ENCODE measurements around the gene PRKAG2. TPM values are rescaled to one million over a fixed set of nuclear protein-coding genes. Genes with fewer than 3 reads are reported as not detected.

Gene PRKAG2
- total RNA-seq, 2 donors from 2014 or later, result 21.6 to 31.7 TPM

- Mint-ChIP-seq H3K36me3 (ENCODE audit: low read depth) (no peaks in the 10 kb centered on the region), H3K27me3 (peaks cover 18% of the 10 kb centered on the region), H3K27ac (no peak overlapping the region), H3K4me1 (no peaks in the 10 kb centered on the region), H3K9me3 (no peaks in the 10 kb centered on the region), H3K4me3 (no peak overlapping the region)
- no peak for ATAC-seq (replicated peaks)
These were observed 28.9 kb upstream of the PRKAG2 start for GRCh38 chr7:151905766-151906165.

- no peak for ATAC-seq (replicated peaks)
- H3K9me3 Mint-ChIP-seq, result no peaks in the 10 kb centered on the region
- H3K4me3 Mint-ChIP-seq, result no peak overlapping the region
- no peak overlapping the region for H3K27ac Mint-ChIP-seq
- H3K4me1 Mint-ChIP-seq, result no peaks in the 10 kb centered on the region
- no peaks in the 10 kb centered on the region for H3K36me3 Mint-ChIP-seq (ENCODE audit: low read depth)
- peaks cover 21% of the 10 kb centered on the region for H3K27me3 Mint-ChIP-seq
These were observed 28.4 kb upstream of the PRKAG2 start for GRCh38 chr7:151905353-151905752.

- no peak for ATAC-seq (replicated peaks)
- H3K27me3 Mint-ChIP-seq, result peaks cover 31% of the 10 kb centered on the region
- H3K9me3 Mint-ChIP-seq, result no peaks in the 10 kb centered on the region
- no peaks in the 10 kb centered on the region for H3K36me3 Mint-ChIP-seq (ENCODE audit: low read depth)
- no peak overlapping the region for H3K27ac Mint-ChIP-seq
- no peak overlapping the region for H3K4me3 Mint-ChIP-seq
- H3K4me1 Mint-ChIP-seq, result no peaks in the 10 kb centered on the region
These were observed 27.4 kb upstream of the PRKAG2 start for GRCh38 chr7:151904270-151904669.

- Mint-ChIP-seq H3K36me3 (ENCODE audit: low read depth) (no peaks in the 10 kb centered on the region), H3K4me3 (no peak overlapping the region), H3K9me3 (no peaks in the 10 kb centered on the region), H3K27ac (no peak overlapping the region), H3K4me1 (no peaks in the 10 kb centered on the region), H3K27me3 (peaks cover 31% of the 10 kb centered on the region)
- ATAC-seq (replicated peaks), result no peak
These were observed 26.5 kb upstream of the PRKAG2 start for GRCh38 chr7:151903249-151904032.

GRCh38 chr7:151902311-151902710 is 25.4 kb upstream of the PRKAG2 start:
- H3K4me1 Mint-ChIP-seq, result no peaks in the 10 kb centered on the region
- no peak overlapping the region for H3K4me3 Mint-ChIP-seq
- no peak for ATAC-seq (replicated peaks)
- no peaks in the 10 kb centered on the region for H3K36me3 Mint-ChIP-seq (ENCODE audit: low read depth)
- no peak overlapping the region for H3K27ac Mint-ChIP-seq
- H3K27me3 Mint-ChIP-seq, result peaks cover 33% of the 10 kb centered on the region
- H3K9me3 Mint-ChIP-seq, result no peaks in the 10 kb centered on the region

- Mint-ChIP-seq H3K9me3 (no peaks in the 10 kb centered on the region), H3K4me1 (no peaks in the 10 kb centered on the region), H3K27ac (no peak overlapping the region), H3K27me3 (peaks cover 28% of the 10 kb centered on the region), H3K36me3 (ENCODE audit: low read depth) (no peaks in the 10 kb centered on the region), H3K4me3 (no peak overlapping the region)
- no peak for ATAC-seq (replicated peaks)
These were observed 24.9 kb upstream of the PRKAG2 start for GRCh38 chr7:151901828-151902227.

GRCh38 chr7:151900986-151901621 is 24.2 kb upstream of the PRKAG2 start:
- no peak for ATAC-seq (replicated peaks)
- H3K27me3 Mint-ChIP-seq, result peaks cover 23% of the 10 kb centered on the region
- no peak overlapping the region for H3K4me3 Mint-ChIP-seq
- H3K4me1 Mint-ChIP-seq, result no peaks in the 10 kb centered on the region
- no peaks in the 10 kb centered on the region for H3K9me3 Mint-ChIP-seq
- H3K36me3 Mint-ChIP-seq (ENCODE audit: low read depth), result no peaks in the 10 kb centered on the region
- H3K27ac Mint-ChIP-seq, result no peak overlapping the region

GRCh38 chr7:151900591-151900985 is 23.7 kb upstream of the PRKAG2 start:
- ATAC-seq (replicated peaks), result no peak
- Mint-ChIP-seq H3K27ac (no peak overlapping the region), H3K9me3 (no peaks in the 10 kb centered on the region), H3K36me3 (ENCODE audit: low read depth) (no peaks in the 10 kb centered on the region), H3K4me1 (no peaks in the 10 kb centered on the region), H3K4me3 (no peak overlapping the region), H3K27me3 (peaks cover 23% of the 10 kb centered on the region)

GRCh38 chr7:151899513-151900360 is 22.8 kb upstream of the PRKAG2 start:
- Mint-ChIP-seq H3K4me3 (no peak overlapping the region), H3K27me3 (peaks cover 23% of the 10 kb centered on the region), H3K36me3 (ENCODE audit: low read depth) (no peaks in the 10 kb centered on the region), H3K27ac (no peak overlapping the region), H3K4me1 (no peaks in the 10 kb centered on the region), H3K9me3 (no peaks in the 10 kb centered on the region)
- ATAC-seq (replicated peaks), result no peak

GRCh38 chr7:151897951-151898686 is 21.2 kb upstream of the PRKAG2 start:
- H3K4me1 Mint-ChIP-seq, result no peaks in the 10 kb centered on the region
- peaks cover 29% of the 10 kb centered on the region for H3K27me3 Mint-ChIP-seq
- H3K9me3 Mint-ChIP-seq, result no peaks in the 10 kb centered on the region
- no peak for ATAC-seq (replicated peaks)
- H3K36me3 Mint-ChIP-seq (ENCODE audit: low read depth), result no peaks in the 10 kb centered on the region
- H3K27ac Mint-ChIP-seq, result no peak overlapping the region
- H3K4me3 Mint-ChIP-seq, result no peak overlapping the region

GRCh38 chr7:151897161-151897731 is 20.3 kb upstream of the PRKAG2 start:
- Mint-ChIP-seq H3K27me3 (peaks cover 31% of the 10 kb centered on the region), H3K4me3 (no peak overlapping the region), H3K27ac (no peak overlapping the region), H3K4me1 (no peaks in the 10 kb centered on the region), H3K36me3 (ENCODE audit: low read depth) (no peaks in the 10 kb centered on the region), H3K9me3 (no peaks in the 10 kb centered on the region)
- no peak for ATAC-seq (replicated peaks)

GRCh38 chr7:151896486-151896885 is 19.6 kb upstream of the PRKAG2 start:
- Mint-ChIP-seq H3K27me3 (peaks cover 32% of the 10 kb centered on the region), H3K36me3 (ENCODE audit: low read depth) (no peaks in the 10 kb centered on the region), H3K9me3 (no peaks in the 10 kb centered on the region), H3K4me3 (no peak overlapping the region), H3K27ac (no peak overlapping the region), H3K4me1 (no peaks in the 10 kb centered on the region)
- no peak for ATAC-seq (replicated peaks)

- H3K27me3 Mint-ChIP-seq, result peaks cover 36% of the 10 kb centered on the region
- H3K4me1 Mint-ChIP-seq, result no peaks in the 10 kb centered on the region
- no peaks in the 10 kb centered on the region for H3K9me3 Mint-ChIP-seq
- no peak for ATAC-seq (replicated peaks)
- H3K27ac Mint-ChIP-seq, result no peak overlapping the region
- no peaks in the 10 kb centered on the region for H3K36me3 Mint-ChIP-seq (ENCODE audit: low read depth)
- H3K4me3 Mint-ChIP-seq, result no peak overlapping the region
These were observed 19.2 kb upstream of the PRKAG2 start for GRCh38 chr7:151896086-151896485.

- Mint-ChIP-seq H3K4me1 (no peaks in the 10 kb centered on the region), H3K9me3 (no peaks in the 10 kb centered on the region), H3K27ac (no peak overlapping the region), H3K36me3 (ENCODE audit: low read depth) (no peaks in the 10 kb centered on the region), H3K4me3 (no peak overlapping the region), H3K27me3 (peaks cover 37% of the 10 kb centered on the region)
- no peak for ATAC-seq (replicated peaks)
These were observed 18.7 kb upstream of the PRKAG2 start for GRCh38 chr7:151895631-151896031.
